ENCODE data around the gene ACAN.

ACAN gene

DNA sequence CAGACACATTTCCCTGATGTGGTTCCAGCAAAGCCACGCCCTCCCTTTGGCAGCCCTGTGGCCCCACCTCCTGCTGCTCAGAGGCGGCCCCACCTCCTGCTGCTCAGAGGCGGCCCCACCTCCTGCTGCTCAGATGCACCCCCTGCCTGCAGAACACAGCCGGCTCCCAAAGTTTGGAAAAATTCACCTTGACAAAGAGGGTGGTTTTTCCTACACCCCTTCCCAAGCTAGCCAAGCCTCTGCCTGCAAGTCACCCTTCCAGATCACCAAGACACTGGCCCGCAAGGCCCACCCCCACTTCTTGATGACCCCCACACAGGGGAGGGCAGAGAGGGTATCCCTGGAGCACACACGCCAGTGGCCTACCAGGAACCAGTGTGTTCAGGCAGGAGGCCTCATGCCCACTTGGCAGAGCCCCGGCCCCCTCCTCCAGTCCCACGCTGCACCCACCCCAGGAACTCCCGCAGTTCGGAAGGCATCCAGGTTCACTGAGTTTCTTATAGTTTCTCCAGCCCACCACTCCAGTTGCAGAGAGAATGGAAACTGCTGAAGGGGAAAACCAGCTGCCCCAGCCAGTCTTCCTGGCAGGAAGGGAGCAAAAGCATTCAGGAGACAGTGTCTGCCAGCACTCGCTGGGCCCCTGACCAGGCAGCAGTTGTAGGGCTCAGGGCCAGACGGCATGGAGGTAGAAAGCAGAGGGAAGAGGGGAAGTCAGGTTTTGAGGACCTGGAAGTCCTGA lies 94.4 kb downstream of the ACAN start:
- Histone ChIP-seq H2AK5ac (ENCODE audit: low read length) (no peak overlapping the region), H2BK5ac (ENCODE audit: low read depth, low read length, poor library complexity) (no peak overlapping the region), H3K79me1 (ENCODE audit: low read length) (peaks cover 9% of the 10 kb centered on the region), H3K4me1 (ENCODE audit: control insufficient read depth in 1 of 2, insufficient read depth in 2 of 2, low read length in 2 of 2) (peaks cover 14 to 42% of the 10 kb centered on the region in 2 experiments), H3K14ac (ENCODE audit: low read length) (no peak overlapping the region), H3K9me3 (ENCODE audit: insufficient read depth, low read depth, low read length) (no peaks in the 10 kb centered on the region), H3K9ac (ENCODE audit: low read length) (no peak overlapping the region), H3K27me3 (ENCODE audit: insufficient read depth, low read length) (peaks cover 5% of the 10 kb centered on the region), H4K91ac (ENCODE audit: low read depth, low read length) (no peak overlapping the region), H4K8ac (ENCODE audit: low read depth, low read length) (no peak overlapping the region), H3K4me2 (ENCODE audit: low read length) (no peak overlapping the region), H3K27ac (ENCODE audit: low read depth, low read length) (no peak overlapping the region), H2BK12ac (ENCODE audit: low read length) (peak overlapping the region; percentile 45), H3K18ac (ENCODE audit: low read length) (no peak overlapping the region), H2AFZ (ENCODE audit: insufficient read depth, low read length, poor library complexity) (no peak overlapping the region), H3K23ac (ENCODE audit: low read length) (no peak overlapping the region), H3K4ac (ENCODE audit: low read depth, low read length) (no peak overlapping the region), H3K4me3 (ENCODE audit: low read depth, low read length) (no peak overlapping the region), H3K79me2 (ENCODE audit: control insufficient read depth, insufficient read depth, low read length, poor library complexity) (peaks cover 4% of the 10 kb centered on the region), H2BK120ac (ENCODE audit: insufficient read depth, low read length, poor library complexity) (no peak overlapping the region), H4K12ac (ENCODE audit: low read depth, low read length) (no peak overlapping the region), H3K36me3 (ENCODE audit: control insufficient read depth in 1 of 2, insufficient read depth in 2 of 2, low read length in 2 of 2) (peaks cover 32 to 40% of the 10 kb centered on the region in 2 experiments)
- peak; percentile 27 to 57 for DNase-seq
- WGBS (ENCODE audit: extremely low coverage, insufficient coverage, insufficient read length) = no CpG with 5 or more reads among the region's 12 CpGs

DNA sequence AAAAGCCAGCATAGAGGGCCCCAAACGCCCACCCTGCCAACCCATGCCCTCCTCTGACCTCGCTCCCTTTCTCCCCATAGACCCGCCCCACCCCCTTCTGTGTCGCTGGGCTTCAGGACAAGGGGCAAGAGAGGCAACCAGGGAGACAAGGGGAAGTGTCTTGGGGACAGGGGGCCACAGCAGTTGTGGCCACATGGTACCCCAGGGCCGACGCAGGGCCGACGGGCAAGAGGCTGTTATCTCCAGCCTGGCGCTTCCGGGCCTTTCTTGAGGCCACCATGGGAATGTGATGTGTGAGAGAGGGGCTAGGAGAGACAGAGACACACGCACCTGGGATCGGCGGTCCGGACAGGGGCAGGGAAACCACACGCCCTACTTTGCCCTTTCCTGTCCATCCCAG lies 95.5 kb downstream of the ACAN start:
- H3K9me3 ChIP-seq (ENCODE audit: insufficient read depth, low read depth, low read length) = no peaks in the 10 kb centered on the region

DNA sequence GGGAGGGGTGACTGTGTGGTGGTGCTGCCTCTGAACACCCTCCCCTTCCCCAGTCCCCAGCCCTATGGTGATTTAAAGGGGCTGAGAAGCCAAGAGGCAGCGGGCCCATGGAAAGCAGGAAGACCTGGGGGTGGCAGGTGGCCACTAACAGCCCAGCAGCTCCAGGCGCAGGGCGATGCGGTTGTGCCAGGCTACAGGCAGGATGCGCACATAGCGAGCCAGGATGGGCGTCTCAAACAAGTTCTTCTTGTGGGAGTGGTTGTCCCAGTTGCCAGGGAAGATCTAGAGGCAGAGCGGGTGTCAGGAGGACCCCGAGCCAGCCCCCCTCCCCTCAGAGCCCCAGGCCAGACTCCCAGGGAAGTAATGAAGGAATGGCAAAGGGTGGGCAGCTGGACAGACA lies 96.0 kb downstream of the ACAN start:
- peaks cover 14 to 42% of the 10 kb centered on the region in 2 experiments for H3K4me1 ChIP-seq (ENCODE audit: control insufficient read depth in 1 of 2, insufficient read depth in 2 of 2, low read length in 2 of 2)
- H4K91ac ChIP-seq (ENCODE audit: low read depth, low read length) = no peak overlapping the region
- H2BK12ac ChIP-seq (ENCODE audit: low read length) = peak overlapping the region; percentile 68
- H2AFZ ChIP-seq (ENCODE audit: insufficient read depth, low read length, poor library complexity) = no peak overlapping the region
- H3K9me3 ChIP-seq (ENCODE audit: insufficient read depth, low read depth, low read length) = no peaks in the 10 kb centered on the region
- no peak overlapping the region for H3K4me3 ChIP-seq (ENCODE audit: low read depth, low read length)
- H3K27me3 ChIP-seq (ENCODE audit: insufficient read depth, low read length) = peaks cover 5% of the 10 kb centered on the region
- no peak overlapping the region for H3K4ac ChIP-seq (ENCODE audit: low read depth, low read length)
- peaks cover 44 to 51% of the 10 kb centered on the region in 2 experiments for H3K36me3 ChIP-seq (ENCODE audit: control insufficient read depth in 1 of 2, insufficient read depth in 2 of 2, low read length in 2 of 2)
- DNase-seq = no peak
- H2AK5ac ChIP-seq (ENCODE audit: low read length) = peak overlapping the region; percentile 49
- H3K79me2 ChIP-seq (ENCODE audit: control insufficient read depth, insufficient read depth, low read length, poor library complexity) = peaks cover 4% of the 10 kb centered on the region
- H3K27ac ChIP-seq (ENCODE audit: low read depth, low read length) = no peak overlapping the region
- H3K4me2 ChIP-seq (ENCODE audit: low read length) = no peak overlapping the region
- H3K9ac ChIP-seq (ENCODE audit: low read length) = no peak overlapping the region
- H2BK120ac ChIP-seq (ENCODE audit: insufficient read depth, low read length, poor library complexity) = no peak overlapping the region
- H3K79me1 ChIP-seq (ENCODE audit: low read length) = peaks cover 9% of the 10 kb centered on the region
- no CpG with 5 or more reads among the region's 9 CpGs for WGBS (ENCODE audit: extremely low coverage, insufficient coverage, insufficient read length)
- no peak overlapping the region for H4K12ac ChIP-seq (ENCODE audit: low read depth, low read length)
- no peak overlapping the region for H3K23ac ChIP-seq (ENCODE audit: low read length)
- no peak overlapping the region for H4K8ac ChIP-seq (ENCODE audit: low read depth, low read length)
- H3K14ac ChIP-seq (ENCODE audit: low read length) = no peak overlapping the region
- no peak overlapping the region for H2BK5ac ChIP-seq (ENCODE audit: low read depth, low read length, poor library complexity)
- no peak overlapping the region for H3K18ac ChIP-seq (ENCODE audit: low read length)

More for the DNA sequence above, 95.5 kb downstream of the ACAN start:
- Histone ChIP-seq H4K8ac (ENCODE audit: low read depth, low read length) (no peak overlapping the region), H3K4ac (ENCODE audit: low read depth, low read length) (no peak overlapping the region), H3K27me3 (ENCODE audit: insufficient read depth, low read length) (peaks cover 5% of the 10 kb centered on the region), H2AK5ac (ENCODE audit: low read length) (no peak overlapping the region), H3K4me2 (ENCODE audit: low read length) (no peak overlapping the region), H2BK5ac (ENCODE audit: low read depth, low read length, poor library complexity) (no peak overlapping the region), H3K14ac (ENCODE audit: low read length) (no peak overlapping the region), H3K79me2 (ENCODE audit: control insufficient read depth, insufficient read depth, low read length, poor library complexity) (peaks cover 4% of the 10 kb centered on the region), H3K4me3 (ENCODE audit: low read depth, low read length) (no peak overlapping the region), H3K4me1 (ENCODE audit: control insufficient read depth in 1 of 2, insufficient read depth in 2 of 2, low read length in 2 of 2) (peaks cover 14 to 42% of the 10 kb centered on the region in 2 experiments), H3K18ac (ENCODE audit: low read length) (no peak overlapping the region), H2BK120ac (ENCODE audit: insufficient read depth, low read length, poor library complexity) (no peak overlapping the region), H3K23ac (ENCODE audit: low read length) (no peak overlapping the region), H3K36me3 (ENCODE audit: control insufficient read depth in 1 of 2, insufficient read depth in 2 of 2, low read length in 2 of 2) (peaks cover 40 to 46% of the 10 kb centered on the region in 2 experiments), H2BK12ac (ENCODE audit: low read length) (peak overlapping the region; percentile 8), H2AFZ (ENCODE audit: insufficient read depth, low read length, poor library complexity) (no peak overlapping the region), H3K27ac (ENCODE audit: low read depth, low read length) (no peak overlapping the region), H4K91ac (ENCODE audit: low read depth, low read length) (no peak overlapping the region), H3K9ac (ENCODE audit: low read length) (no peak overlapping the region), H3K79me1 (ENCODE audit: low read length) (peaks cover 9% of the 10 kb centered on the region), H4K12ac (ENCODE audit: low read depth, low read length) (no peak overlapping the region)
- DNase-seq = no peak
- no CpG with 5 or more reads among the region's 15 CpGs for WGBS (ENCODE audit: extremely low coverage, insufficient coverage, insufficient read length)

DNA sequence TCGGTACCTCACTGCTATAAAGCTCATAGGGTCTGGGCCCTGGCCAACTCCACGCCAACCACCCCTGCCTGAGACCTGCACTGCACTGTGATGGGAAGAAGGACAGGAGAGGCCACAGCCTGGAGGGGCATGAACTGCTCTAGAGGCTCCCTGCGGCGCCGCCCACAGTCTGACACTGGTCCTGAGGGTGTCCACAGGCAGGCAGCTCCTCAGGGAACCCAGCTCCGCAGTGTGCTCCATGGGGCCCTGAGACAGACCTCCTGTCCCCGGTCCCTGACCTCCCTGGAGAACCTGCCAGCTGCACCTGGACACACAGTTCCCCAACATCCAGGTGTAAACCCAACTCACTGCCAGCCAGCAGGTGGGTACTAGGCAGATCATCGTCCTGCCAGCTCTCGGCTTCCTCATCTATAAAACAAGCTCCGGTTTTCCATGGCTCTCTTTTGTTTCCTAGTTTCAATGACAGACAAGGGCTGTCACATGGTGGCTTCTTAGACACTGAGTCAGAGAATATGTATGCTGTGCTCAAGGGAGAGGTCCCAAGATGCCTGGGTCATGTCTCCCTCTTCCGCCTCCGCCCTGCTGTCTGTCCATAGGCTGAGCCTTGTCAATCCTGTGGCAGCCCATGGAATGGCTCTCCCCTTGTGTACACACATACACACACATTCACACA lies 97.2 kb downstream of the ACAN start:
- peak; percentile 86 to 87 for DNase-seq
- WGBS (ENCODE audit: extremely low coverage, insufficient coverage, insufficient read length) = no CpG with 5 or more reads among the region's 12 CpGs

More for the DNA sequence above, 97.2 kb downstream of the ACAN start:
- Histone ChIP-seq H3K79me2 (ENCODE audit: control insufficient read depth, insufficient read depth, low read length, poor library complexity) (no peaks in the 10 kb centered on the region), H4K12ac (ENCODE audit: low read depth, low read length) (no peak overlapping the region), H2AK5ac (ENCODE audit: low read length) (peak overlapping the region; percentile 91), H3K79me1 (ENCODE audit: low read length) (peaks cover 4% of the 10 kb centered on the region), H3K4me3 (ENCODE audit: low read depth, low read length) (no peak overlapping the region), H2BK120ac (ENCODE audit: insufficient read depth, low read length, poor library complexity) (peak overlapping the region; percentile 90), H3K4ac (ENCODE audit: low read depth, low read length) (peak overlapping the region; percentile 28), H3K27me3 (ENCODE audit: insufficient read depth, low read length) (no peaks in the 10 kb centered on the region), H3K27ac (ENCODE audit: low read depth, low read length) (peak overlapping the region; percentile 55), H2AFZ (ENCODE audit: insufficient read depth, low read length, poor library complexity) (no peak overlapping the region), H2BK12ac (ENCODE audit: low read length) (peak overlapping the region; percentile 76), H3K14ac (ENCODE audit: low read length) (peak overlapping the region; percentile 75), H2BK5ac (ENCODE audit: low read depth, low read length, poor library complexity) (peak overlapping the region; percentile 76), H3K23ac (ENCODE audit: low read length) (no peak overlapping the region), H4K8ac (ENCODE audit: low read depth, low read length) (peak overlapping the region; percentile 77), H3K4me2 (ENCODE audit: low read length) (no peak overlapping the region), H3K36me3 (ENCODE audit: control insufficient read depth in 1 of 2, insufficient read depth in 2 of 2, low read length in 2 of 2) (peaks cover 51 to 61% of the 10 kb centered on the region in 2 experiments), H3K18ac (ENCODE audit: low read length) (peak overlapping the region; percentile 85), H3K9me3 (ENCODE audit: insufficient read depth, low read depth, low read length) (no peaks in the 10 kb centered on the region), H3K9ac (ENCODE audit: low read length) (no peak overlapping the region), H3K4me1 (ENCODE audit: control insufficient read depth in 1 of 2, insufficient read depth in 2 of 2, low read length in 2 of 2) (peaks cover 14 to 33% of the 10 kb centered on the region in 2 experiments), H4K91ac (ENCODE audit: low read depth, low read length) (peak overlapping the region; percentile 86)

All from trophoblast cell (in vitro differentiated cells and primary cell).